AG09309 (cell line): ENCODE results near the gene SPACA5B.
"Not testable (repeated sequence)": the region's sequence is repeated elsewhere in the genome, so short reads cannot be mapped to it uniquely, and the experiment has no call there.

Experiments used
- DNase-seq: peaks from one replicate; pipeline ENCODE4 v3.0.0-alpha.2; 2010; ENCODE audit warnings: low read depth
- H3K4me3 ChIP-seq: 2 replicates; pipeline ENCODE4 v1.5.1; 2011; ENCODE audit warnings: mild to moderate bottlenecking, low read depth, low read length, moderate library complexity; ENCODE audit not compliant: control insufficient read depth
- TF ChIP-seq, protein P1 (sequence below): IDR thresholded peaks from 2 replicates; pipeline ENCODE4 v1.5.1; 2011; ENCODE audit warnings: mild to moderate bottlenecking, low read depth, low read length, inconsistent platforms; ENCODE audit not compliant: insufficient read depth, control insufficient read depth; ENCODE audit errors: missing control alignments

SPACA5B gene

DNA sequence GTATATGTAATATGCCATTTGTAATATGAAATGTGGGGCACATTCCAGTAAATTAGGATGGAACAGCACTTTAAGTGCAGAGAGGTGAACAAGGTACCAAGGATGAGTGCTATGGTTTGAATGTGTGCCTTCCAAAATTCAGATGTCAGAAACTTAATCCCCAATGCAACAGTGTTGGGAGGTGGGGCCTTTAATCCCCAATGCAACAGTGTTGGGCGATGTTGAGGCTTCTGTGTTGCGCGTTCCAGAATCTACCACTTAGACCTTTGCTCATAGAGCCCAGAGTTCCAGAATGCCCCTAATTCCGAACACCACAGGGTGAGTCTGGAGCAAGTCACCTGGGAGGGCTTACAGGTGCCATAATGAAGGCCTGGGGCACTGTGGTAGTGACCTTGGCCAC is at the start of gene SPACA5B:
TSS of gene SPACA5B (plus strand) at position 301 of the 400 bp plus-strand sequence. CDS start at position 363, 62 bp downstream.
- not testable (repeated sequence) for H3K4me3 ChIP-seq, DNase-seq

GRCh38 chrX:48083212-48083611 is 47.2 kb upstream of the SPACA5B start:
- TF ChIP-seq, protein P1, sequence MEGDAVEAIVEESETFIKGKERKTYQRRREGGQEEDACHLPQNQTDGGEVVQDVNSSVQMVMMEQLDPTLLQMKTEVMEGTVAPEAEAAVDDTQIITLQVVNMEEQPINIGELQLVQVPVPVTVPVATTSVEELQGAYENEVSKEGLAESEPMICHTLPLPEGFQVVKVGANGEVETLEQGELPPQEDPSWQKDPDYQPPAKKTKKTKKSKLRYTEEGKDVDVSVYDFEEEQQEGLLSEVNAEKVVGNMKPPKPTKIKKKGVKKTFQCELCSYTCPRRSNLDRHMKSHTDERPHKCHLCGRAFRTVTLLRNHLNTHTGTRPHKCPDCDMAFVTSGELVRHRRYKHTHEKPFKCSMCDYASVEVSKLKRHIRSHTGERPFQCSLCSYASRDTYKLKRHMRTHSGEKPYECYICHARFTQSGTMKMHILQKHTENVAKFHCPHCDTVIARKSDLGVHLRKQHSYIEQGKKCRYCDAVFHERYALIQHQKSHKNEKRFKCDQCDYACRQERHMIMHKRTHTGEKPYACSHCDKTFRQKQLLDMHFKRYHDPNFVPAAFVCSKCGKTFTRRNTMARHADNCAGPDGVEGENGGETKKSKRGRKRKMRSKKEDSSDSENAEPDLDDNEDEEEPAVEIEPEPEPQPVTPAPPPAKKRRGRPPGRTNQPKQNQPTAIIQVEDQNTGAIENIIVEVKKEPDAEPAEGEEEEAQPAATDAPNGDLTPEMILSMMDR = peak; percentile 69
- DNase-seq = no peak

DNA sequence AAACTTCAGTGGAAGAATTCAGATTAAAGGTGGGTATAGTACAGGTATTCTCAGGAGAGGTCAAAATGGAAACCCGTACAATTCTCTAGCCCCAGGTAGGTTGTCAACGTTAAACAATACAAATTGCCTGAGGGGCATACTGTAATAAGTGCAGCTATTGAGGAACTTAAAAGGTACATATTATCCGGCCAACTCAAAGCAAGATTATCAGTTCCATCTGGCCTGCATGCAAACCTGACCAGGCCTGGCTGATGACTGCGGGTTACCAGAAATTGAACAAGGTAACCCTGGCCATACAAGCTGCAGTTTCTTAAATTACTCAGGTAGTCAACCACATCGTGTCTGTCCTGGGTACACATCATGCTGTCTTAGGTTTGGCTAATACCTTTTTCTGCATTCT is 46.7 kb upstream of the SPACA5B start:
- TF ChIP-seq, protein P1 = no peak
- H3K4me3 ChIP-seq = no peak overlapping the region
- DNase-seq = no peak

More at GRCh38 chrX:48083212-48083611, 47.2 kb upstream of the SPACA5B start:
- no peak overlapping the region for H3K4me3 ChIP-seq

DNA sequence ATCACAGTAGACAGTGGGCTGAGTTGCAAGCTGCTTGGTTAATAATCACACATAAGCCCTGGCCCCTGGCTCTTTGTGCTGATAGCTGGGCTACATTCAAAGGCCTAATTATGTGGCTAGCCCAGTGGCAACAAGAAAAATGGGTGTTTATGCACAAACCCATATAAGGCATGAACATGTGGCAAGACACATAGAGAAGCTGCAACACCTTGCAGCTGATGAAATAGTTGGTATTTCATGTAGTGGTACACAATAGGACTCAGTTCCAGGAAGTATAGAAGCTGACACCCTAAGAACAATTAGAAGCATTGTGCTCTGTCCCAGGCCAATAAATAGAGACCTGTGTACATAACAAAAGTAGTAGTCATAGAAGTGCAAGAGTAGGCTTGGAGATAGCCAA is 44.3 kb upstream of the SPACA5B start:
- no peak for DNase-seq
- TF ChIP-seq, protein P1 = no peak
- H3K4me3 ChIP-seq = no peak overlapping the region

- no peak overlapping the region for H3K4me3 ChIP-seq
- DNase-seq = no peak
- TF ChIP-seq, protein P1 = no peak
Observed at GRCh38 chrX:48090123-48090522, 40.3 kb upstream of the SPACA5B start.

- not testable (repeated sequence) for H3K4me3 ChIP-seq, DNase-seq
Observed at GRCh38 chrX:48092558-48092957, 37.9 kb upstream of the SPACA5B start.

- TF ChIP-seq, protein P1 = no peak
- no peak overlapping the region for H3K4me3 ChIP-seq
- DNase-seq = no peak
Observed at GRCh38 chrX:48101443-48101842, 29.0 kb upstream of the SPACA5B start.

- TF ChIP-seq, protein P1 = no peak
- no peak for DNase-seq
- H3K4me3 ChIP-seq = no peak overlapping the region
Observed at GRCh38 chrX:48102874-48103374, 27.5 kb upstream of the SPACA5B start.
